ENCODE data around the gene FOXK2.

Gene FOXK2

GRCh38 chr17:82615084-82616020 is 95.8 kb downstream of the FOXK2 start:
- TF ChIP-seq CTCF (IDR thresholded peaks at IDR 0.05; ENCODE audit: extremely low read depth, insufficient read depth, missing control alignments) = peak; percentile 16
- DNase-seq (ENCODE audit: low spot score) = no peak
- in situ Hi-C loops (cut with MboI; ENCODE audit: low pct_unique_long_range_greater_than_20kb, low sequenced_read_pairs, unreplicated experiment) = no loop called here

- in situ Hi-C loops (cut with MboI; ENCODE audit: low pct_unique_long_range_greater_than_20kb, low sequenced_read_pairs, unreplicated experiment) = no loop called here
- no peak for TF ChIP-seq CTCF (IDR thresholded peaks at IDR 0.05; ENCODE audit: extremely low read depth, insufficient read depth, missing control alignments)
- no peak for DNase-seq (ENCODE audit: low spot score)
Observed at GRCh38 chr17:82616021-82616711, 96.6 kb downstream of the FOXK2 start.

- no peak for TF ChIP-seq CTCF (IDR thresholded peaks at IDR 0.05; ENCODE audit: extremely low read depth, insufficient read depth, missing control alignments)
- DNase-seq (ENCODE audit: low spot score) = no peak
- in situ Hi-C loops (cut with MboI; ENCODE audit: low pct_unique_long_range_greater_than_20kb, low sequenced_read_pairs, unreplicated experiment) = no loop called here
Observed at GRCh38 chr17:82619211-82619610, 99.7 kb downstream of the FOXK2 start.

- in situ Hi-C loops (cut with MboI; ENCODE audit: low pct_unique_long_range_greater_than_20kb, low sequenced_read_pairs, unreplicated experiment) = no loop called here
- DNase-seq (ENCODE audit: low spot score) = no peak
- no peak for TF ChIP-seq CTCF (IDR thresholded peaks at IDR 0.05; ENCODE audit: extremely low read depth, insufficient read depth, missing control alignments)
Observed at GRCh38 chr17:82619641-82620040, 100.1 kb downstream of the FOXK2 start.

GRCh38 chr17:82623707-82624106 is 104.2 kb downstream of the FOXK2 start:
- in situ Hi-C loops (cut with MboI; ENCODE audit: low pct_unique_long_range_greater_than_20kb, low sequenced_read_pairs, unreplicated experiment) = no loop called here
- no peak for TF ChIP-seq CTCF (IDR thresholded peaks at IDR 0.05; ENCODE audit: extremely low read depth, insufficient read depth, missing control alignments)
- no peak for DNase-seq (ENCODE audit: low spot score)

- no peak for DNase-seq (ENCODE audit: low spot score)
Observed at GRCh38 chr17:82627405-82627804, 107.9 kb downstream of the FOXK2 start.

More at GRCh38 chr17:82627405-82627804, 107.9 kb downstream of the FOXK2 start:
- in situ Hi-C loops (cut with MboI; ENCODE audit: low pct_unique_long_range_greater_than_20kb, low sequenced_read_pairs, unreplicated experiment) = no loop called here
- no peak for TF ChIP-seq CTCF (IDR thresholded peaks at IDR 0.05; ENCODE audit: extremely low read depth, insufficient read depth, missing control alignments)

Measured in GM13977 (cell line).